DND-41 (cell line): ENCODE data around the gene CNST.

Source experiments
- CTCF ChIP-seq: IDR thresholded peaks from 2 replicates; pipeline ENCODE4 v1.5.1; 2012; ENCODE audit warnings: borderline replicate concordance, low read length, moderate library complexity, mild to moderate bottlenecking; ENCODE audit not compliant: poor library complexity, severe bottlenecking; ENCODE audit errors: extremely low read depth
- EZH2 ChIP-seq: IDR thresholded peaks from 3 replicates; pipeline ENCODE4 v1.6.1; 2012; ENCODE audit warnings: borderline replicate concordance, low read depth, mild to moderate bottlenecking, moderate library complexity, low read length, inconsistent platforms; ENCODE audit not compliant: severe bottlenecking

DNA sequence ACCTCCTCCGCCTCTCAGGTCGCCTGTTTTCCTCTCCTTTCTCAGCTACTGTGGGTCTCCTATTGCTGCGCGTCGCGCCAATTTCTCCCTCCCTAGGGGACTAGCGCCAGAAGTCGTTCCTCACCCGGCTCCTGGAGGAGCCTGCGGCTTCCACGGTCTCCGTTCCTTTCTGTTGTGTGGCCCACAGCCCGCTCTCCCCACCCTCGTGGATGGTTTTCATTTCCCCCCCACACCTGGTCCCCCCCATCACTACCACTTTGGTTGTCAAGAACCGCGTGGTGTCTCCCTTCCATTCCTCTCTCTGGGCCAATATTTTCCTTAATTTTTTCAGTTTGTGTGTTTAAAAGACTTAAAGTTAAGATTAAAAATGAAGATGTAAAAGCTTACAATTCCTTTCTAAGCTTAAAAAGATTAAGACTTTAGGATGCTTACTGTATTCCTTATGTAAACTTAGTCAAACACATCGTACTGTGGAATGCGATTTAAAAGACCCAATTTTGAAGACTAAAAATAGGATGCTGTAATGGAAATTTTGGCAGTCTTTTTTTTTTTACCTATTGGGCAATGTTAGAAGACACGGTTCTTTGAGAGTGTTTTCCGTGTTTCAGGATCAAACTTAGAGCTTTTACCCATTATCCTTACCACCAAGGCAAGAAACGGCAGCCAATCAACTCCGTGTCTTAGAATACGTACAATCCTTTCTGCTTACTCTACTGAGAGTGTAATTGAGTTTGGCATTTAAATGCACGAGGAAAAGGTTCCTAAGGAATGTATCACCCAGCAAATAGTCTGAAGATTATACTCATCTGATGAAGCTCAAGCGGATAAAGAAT, 773 bp downstream of the CNST start:
- no peak for TF ChIP-seq CTCF
- TF ChIP-seq EZH2, result no peak
